HG03432 (cell line): ENCODE measurements around the gene SLC39A11.

Experiments used
- ATAC-seq: cut with Tn5 transposase; IDR thresholded peaks from one replicate; pipeline ENCODE4 v1.9.1; 2021; ENCODE audit warnings: mild to moderate bottlenecking, moderate library complexity; ENCODE audit not compliant: unreplicated experiment

The SLC39A11 gene

GRCh38 chr17:72609501-72609900 is 483.0 kb downstream of the SLC39A11 start:
- no peak for ATAC-seq

- no peak for ATAC-seq
Measured at GRCh38 chr17:72608436-72608835, 484.1 kb downstream of the SLC39A11 start.

- no peak for ATAC-seq
Measured at GRCh38 chr17:72606656-72607055, 485.8 kb downstream of the SLC39A11 start.

GRCh38 chr17:72605543-72605942 is 486.9 kb downstream of the SLC39A11 start:
- ATAC-seq, result no peak

GRCh38 chr17:72604518-72604917 is 488.0 kb downstream of the SLC39A11 start:
- no peak for ATAC-seq

- peak; percentile 20 for ATAC-seq
Measured at GRCh38 chr17:72603420-72604242, 488.9 kb downstream of the SLC39A11 start.

- peak; percentile 53 for ATAC-seq
Measured at GRCh38 chr17:72602517-72603419, 489.7 kb downstream of the SLC39A11 start.

GRCh38 chr17:72600934-72601333 is 491.6 kb downstream of the SLC39A11 start:
- ATAC-seq, result no peak

GRCh38 chr17:72599891-72600290 is 492.6 kb downstream of the SLC39A11 start:
- no peak for ATAC-seq

GRCh38 chr17:72598695-72599094 is 493.8 kb downstream of the SLC39A11 start:
- no peak for ATAC-seq

GRCh38 chr17:72597354-72598087 is 495.0 kb downstream of the SLC39A11 start:
- ATAC-seq, result no peak
